Osteoblast (primary cell): ENCODE results near the gene FABP3. TPM values are rescaled to one million over a fixed set of nuclear protein-coding genes. Genes with fewer than 3 reads are reported as not detected.

Experiments
- DNase-seq: peaks from one replicate; pipeline ENCODE4 v3.0.0; 2011; ENCODE audit warnings: low spot score, mixed read lengths; ENCODE audit not compliant: insufficient read length; ENCODE audit errors: missing footprints
- H2AFZ ChIP-seq: 2 replicates; pipeline ENCODE4 v1.6.0; 2011; ENCODE audit warnings: mild to moderate bottlenecking, low read length
- H3K27ac ChIP-seq: 2 replicates; pipeline ENCODE4 v1.5.1; 2011; ENCODE audit warnings: mild to moderate bottlenecking, low read depth, low read length, moderate library complexity
- H3K27me3 ChIP-seq: 2 replicates; pipeline ENCODE4 v1.6.0; 2012; ENCODE audit warnings: mild to moderate bottlenecking, control low read depth, inconsistent platforms, low read length, moderate library complexity; ENCODE audit not compliant: insufficient read depth
- H3K36me3 ChIP-seq: 2 replicates; pipeline ENCODE4 v1.5.1; 2011; ENCODE audit warnings: mild to moderate bottlenecking, low read length, control low read depth, moderate library complexity; ENCODE audit not compliant: insufficient read depth
- H3K4me1 ChIP-seq: 2 replicates; pipeline ENCODE4 v1.5.1; 2011; ENCODE audit warnings: mild to moderate bottlenecking, low read length, control low read depth, moderate library complexity; ENCODE audit not compliant: insufficient read depth
- H3K4me2 ChIP-seq: 2 replicates; pipeline ENCODE4 v1.6.0; 2011; ENCODE audit warnings: mild to moderate bottlenecking, low read length; ENCODE audit not compliant: insufficient read depth
- H3K4me3 ChIP-seq: fragments of 200-600 bp; sonication (generic); 3 replicates; pipeline ENCODE4 v1.5.1; 2012; ENCODE audit warnings: mild to moderate bottlenecking, low read length, inconsistent platforms; ENCODE audit not compliant: insufficient read depth
- H3K79me2 ChIP-seq: 2 replicates; pipeline ENCODE4 v1.6.0; 2012; ENCODE audit warnings: mild to moderate bottlenecking, low read length, control low read depth, inconsistent platforms; ENCODE audit not compliant: insufficient read depth
- H3K9me3 ChIP-seq: 2 replicates; pipeline ENCODE4 v1.5.1; 2011; ENCODE audit warnings: low read depth, low read length, control low read depth
- H4K20me1 ChIP-seq: 2 replicates; pipeline ENCODE4 v1.6.0; 2012; ENCODE audit warnings: mild to moderate bottlenecking, low read length, control low read depth; ENCODE audit not compliant: insufficient read depth
- CTCF ChIP-seq: IDR thresholded peaks from 2 replicates; pipeline ENCODE4 v1.5.1; 2011; ENCODE audit warnings: mild to moderate bottlenecking, low read depth, low read length, moderate library complexity; ENCODE audit errors: extremely low read depth
- total RNA-seq: library from RNA; depleted of rRNA; stranded (reverse); fragments of >200 nt; gene quantifications from 2 replicates; pipeline ENCODE4 v1.2.3, GENCODE V29; 2012

FABP3 gene
- total RNA-seq, 1 donor: 28.6 TPM

- no peak overlapping the region for H3K27ac ChIP-seq
- H3K9me3 ChIP-seq: no peaks in the 10 kb centered on the region
- H3K4me2 ChIP-seq: peak overlapping the region; percentile 89
- H3K79me2 ChIP-seq: no peaks in the 10 kb centered on the region
- H3K36me3 ChIP-seq: no peaks in the 10 kb centered on the region
- no peaks in the 10 kb centered on the region for H4K20me1 ChIP-seq
- TF ChIP-seq CTCF: no peak
- no peak overlapping the region for H2AFZ ChIP-seq
- H3K4me3 ChIP-seq: peak overlapping the region; percentile 72
- H3K4me1 ChIP-seq: peaks cover 25% of the 10 kb centered on the region
- peak; percentile 76 for DNase-seq
- H3K27me3 ChIP-seq: no peaks in the 10 kb centered on the region
These were observed 1.1 kb upstream of the FABP3 start for GRCh38 chr1:31373897-31374486.

GRCh38 chr1:31372751-31373055 is 173 bp downstream of the FABP3 start:
- Histone ChIP-seq H4K20me1 (no peaks in the 10 kb centered on the region), H3K79me2 (no peaks in the 10 kb centered on the region), H3K27ac (no peak overlapping the region), H3K4me1 (peaks cover 25% of the 10 kb centered on the region), H3K27me3 (no peaks in the 10 kb centered on the region), H3K4me3 (peak overlapping the region; percentile 72), H3K4me2 (peak overlapping the region; percentile 89), H3K36me3 (peaks cover 3% of the 10 kb centered on the region), H2AFZ (peak overlapping the region; percentile 6), H3K9me3 (no peaks in the 10 kb centered on the region)
- DNase-seq: peak; percentile 81
- TF ChIP-seq CTCF: no peak

- no peak for DNase-seq
- no peaks in the 10 kb centered on the region for H3K27me3 ChIP-seq
- no peaks in the 10 kb centered on the region for H3K79me2 ChIP-seq
- peak overlapping the region; percentile 27 for H3K4me3 ChIP-seq
- peaks cover 8% of the 10 kb centered on the region for H3K36me3 ChIP-seq
- H3K4me2 ChIP-seq: peak overlapping the region; percentile 9
- H3K9me3 ChIP-seq: no peaks in the 10 kb centered on the region
- no peaks in the 10 kb centered on the region for H4K20me1 ChIP-seq
- TF ChIP-seq CTCF: no peak
- H2AFZ ChIP-seq: no peak overlapping the region
- no peak overlapping the region for H3K27ac ChIP-seq
- H3K4me1 ChIP-seq: peaks cover 25% of the 10 kb centered on the region
These were observed 825 bp downstream of the FABP3 start for GRCh38 chr1:31372051-31372450.

GRCh38 chr1:31371121-31371959 is 1.5 kb downstream of the FABP3 start:
- no peaks in the 10 kb centered on the region for H3K79me2 ChIP-seq
- H3K27me3 ChIP-seq: no peaks in the 10 kb centered on the region
- no peak overlapping the region for H3K4me2 ChIP-seq
- no peak overlapping the region for H3K27ac ChIP-seq
- no peaks in the 10 kb centered on the region for H4K20me1 ChIP-seq
- H2AFZ ChIP-seq: no peak overlapping the region
- H3K4me1 ChIP-seq: peaks cover 22% of the 10 kb centered on the region
- H3K36me3 ChIP-seq: peaks cover 12% of the 10 kb centered on the region
- no peak overlapping the region for H3K4me3 ChIP-seq
- no peak for TF ChIP-seq CTCF
- no peaks in the 10 kb centered on the region for H3K9me3 ChIP-seq
- DNase-seq: no peak
